Brain microvascular endothelial cell (primary cell): ENCODE data around the gene ZNF385A.
A peak's percentile ranks its signal among the peaks of the same experiment; 100 is the strongest.

Source experiments
- DNase-seq: peaks from one replicate; pipeline ENCODE4 v3.0.0-alpha.2; 2020
- H3K27ac ChIP-seq: fragments of 250-450 bp; sonication (Bioruptor Pico); 2 replicates; pipeline ENCODE4 v1.5.1; 2020; ENCODE audit warnings: mild to moderate bottlenecking, moderate library complexity
- H3K27me3 ChIP-seq: fragments of 250-450 bp; sonication (Bioruptor Pico); replicated peaks from 2 replicates; pipeline ENCODE4 v1.5.1; 2020; ENCODE audit warnings: mild to moderate bottlenecking
- H3K36me3 ChIP-seq: fragments of 250-450 bp; sonication (Bioruptor Pico); replicated peaks from 2 replicates; pipeline ENCODE4 v1.5.1; 2020; ENCODE audit warnings: mild to moderate bottlenecking
- H3K4me3 ChIP-seq: 2 replicates; pipeline ENCODE4 v1.5.1; 2011; ENCODE audit warnings: low read depth, mild to moderate bottlenecking, control low read depth, low read length, moderate library complexity
- CTCF ChIP-seq: IDR thresholded peaks from 2 replicates; pipeline ENCODE4 v1.5.1; 2011; ENCODE audit warnings: low read depth, mild to moderate bottlenecking, moderate library complexity, low read length, control low read depth, inconsistent platforms; ENCODE audit errors: missing control alignments
- in situ Hi-C: cut with HindIII; loops from 2 replicates; pipeline ENCODE4 v1.10.0; 2017; ENCODE audit warnings: low sequenced_read_pairs, low pct_ligation_motif_present

ZNF385A gene

GRCh38 chr12:54428050-54429013 lies 43.8 kb upstream of the ZNF385A start:
- no peak for TF ChIP-seq CTCF
- H3K4me3 ChIP-seq = no peak overlapping the region
- peak; percentile 60 for DNase-seq
- H3K27ac ChIP-seq = peak overlapping the region; percentile 44
- in situ Hi-C loops = no loop called here
- no peaks in the 10 kb centered on the region for H3K27me3 ChIP-seq
- no peaks in the 10 kb centered on the region for H3K36me3 ChIP-seq

GRCh38 chr12:54427106-54427505 lies 42.6 kb upstream of the ZNF385A start:
- no peak overlapping the region for H3K4me3 ChIP-seq
- H3K27ac ChIP-seq = no peak overlapping the region
- in situ Hi-C loops = no loop called here

GRCh38 chr12:54426690-54427089 lies 42.2 kb upstream of the ZNF385A start:
- in situ Hi-C loops = no loop called here
- no peak overlapping the region for H3K4me3 ChIP-seq
- no peaks in the 10 kb centered on the region for H3K27me3 ChIP-seq
- H3K36me3 ChIP-seq = no peaks in the 10 kb centered on the region
- no peak overlapping the region for H3K27ac ChIP-seq
- no peak for DNase-seq
- no peak for TF ChIP-seq CTCF

More at GRCh38 chr12:54427106-54427505, 42.6 kb upstream of the ZNF385A start:
- no peak for DNase-seq
- no peak for TF ChIP-seq CTCF
- H3K27me3 ChIP-seq = no peaks in the 10 kb centered on the region
- H3K36me3 ChIP-seq = no peaks in the 10 kb centered on the region

GRCh38 chr12:54425702-54426101 lies 41.2 kb upstream of the ZNF385A start:
- no peak for DNase-seq
- no peak overlapping the region for H3K4me3 ChIP-seq
- no peaks in the 10 kb centered on the region for H3K27me3 ChIP-seq
- no peak overlapping the region for H3K27ac ChIP-seq
- H3K36me3 ChIP-seq = no peaks in the 10 kb centered on the region
- TF ChIP-seq CTCF = no peak
- in situ Hi-C loops = no loop called here

- no peak for TF ChIP-seq CTCF
- in situ Hi-C loops = no loop called here
- no peak for DNase-seq
- Histone ChIP-seq H3K4me3 (no peak overlapping the region), H3K27ac (no peak overlapping the region), H3K36me3 (no peaks in the 10 kb centered on the region), H3K27me3 (no peaks in the 10 kb centered on the region)
These were observed 39.7 kb upstream of the ZNF385A start for GRCh38 chr12:54424224-54424623.
